K562 (cell line): ENCODE results near the gene TFCP2L1. TPM values are rescaled to one million over a fixed set of nuclear protein-coding genes. Genes with fewer than 3 reads are reported as not detected.
A peak's percentile ranks its signal among the peaks of the same experiment; 100 is the strongest.

Experiments used
- BRCA1 ChIP-seq, 2 experiments: fragments of 450-650 bp in 1 of 2; sonication (generic) in 1 of 2; formaldehyde crosslinking in 1 of 2; IDR thresholded peaks; 2 replicates each; pipeline versions ENCODE4 v1.5.0 to v1.6.1; 2017 to 2020; ENCODE audit warnings: mild to moderate bottlenecking in 1 of 2, missing genetic modification reagents in 1 of 2
- BRD9 ChIP-seq: fragments of 450-650 bp; IDR thresholded peaks from 2 replicates; pipeline ENCODE4 v1.6.1; 2018; ENCODE audit warnings: low read depth; ENCODE audit not compliant: partially characterized antibody
- CAMTA2 ChIP-seq: fragments of 250-450 bp; sonication (Bioruptor Pico); conservative IDR thresholded peaks from 2 replicates; pipeline ENCODE4 v1.5.1; 2022
- CBFB ChIP-seq: sonication (generic); formaldehyde crosslinking; IDR thresholded peaks from 2 replicates; pipeline ENCODE4 v1.4.0; 2020; ENCODE audit warnings: mild to moderate bottlenecking, missing genetic modification reagents
- CBX3 ChIP-seq, 2 experiments: IDR thresholded peaks; 1 replicate in 1 of 2; 2 replicates in 1 of 2; pipeline ENCODE4 v1.6.1; 2012; ENCODE audit warnings: inconsistent platforms in 2 of 2, low read length in 2 of 2, borderline replicate concordance in 1 of 2, control low read depth in 1 of 2
- CEBPB ChIP-seq: fragments of 450-650 bp; IDR thresholded peaks from 2 replicates; pipeline ENCODE4 v1.6.1; 2016; ENCODE audit warnings: missing genetic modification characterization, missing compliant biosample characterization
- E2F5 ChIP-seq: sonication (generic); formaldehyde crosslinking; IDR thresholded peaks from 2 replicates; pipeline ENCODE4 v1.8.0; 2022; ENCODE audit warnings: mild to moderate bottlenecking, missing genetic modification reagents
- KAT8 ChIP-seq: fragments of 450-650 bp; IDR thresholded peaks from 2 replicates; pipeline ENCODE4 v1.6.1; 2016; ENCODE audit warnings: low read depth, mild to moderate bottlenecking
- MCM7 ChIP-seq, 2 experiments: fragments of 450-650 bp; IDR thresholded peaks; 2 replicates each; pipeline ENCODE4 v1.6.1; 2016 to 2018
- MEF2D ChIP-seq: conservative IDR thresholded peaks from 2 replicates; pipeline ENCODE4 v1.6.1; 2016; ENCODE audit warnings: low read depth, missing genetic modification characterization, missing compliant biosample characterization
- MTA3 ChIP-seq: fragments of 450-650 bp; formaldehyde crosslinking; IDR thresholded peaks from 2 replicates; pipeline ENCODE4 v1.6.1; 2017; ENCODE audit warnings: mild to moderate bottlenecking, borderline replicate concordance
- PHB ChIP-seq: fragments of 250-450 bp; sonication (Bioruptor Pico); IDR thresholded peaks from 2 replicates; pipeline ENCODE4 v1.5.0; 2021
- POLR2AphosphoS2 ChIP-seq: IDR thresholded peaks from 2 replicates; pipeline ENCODE4 v1.6.1; 2012; ENCODE audit warnings: low read length, improper control_type of control experiment
- RB1 ChIP-seq: fragments of 450-650 bp; IDR thresholded peaks from 2 replicates; pipeline ENCODE4 v1.6.1; 2017; ENCODE audit warnings: low read depth, mild to moderate bottlenecking
- RNF2 ChIP-seq: sonication (generic); IDR thresholded peaks from 2 replicates; pipeline ENCODE4 v1.6.1; 2016
- TAF7 ChIP-seq: fragments of 450-650 bp; IDR thresholded peaks from 2 replicates; pipeline ENCODE4 v1.6.1; 2016; ENCODE audit warnings: missing genetic modification characterization, missing compliant biosample characterization
- TAL1 ChIP-seq: fragments of 450-650 bp; IDR thresholded peaks from 2 replicates; pipeline ENCODE4 v1.6.1; 2016; ENCODE audit warnings: mild to moderate bottlenecking
- TCF7 ChIP-seq: sonication (generic); IDR thresholded peaks from 2 replicates; pipeline ENCODE4 v1.6.1; 2016; ENCODE audit warnings: antibody characterized with exemption, borderline replicate concordance
- TFAM ChIP-seq: fragments of 250-450 bp; sonication (Bioruptor Pico); conservative IDR thresholded peaks from 2 replicates; pipeline ENCODE4 v1.5.0; 2021; ENCODE audit warnings: mild to moderate bottlenecking, moderate library complexity
- ZNF239 ChIP-seq: fragments of 250-450 bp; sonication (Bioruptor Pico); IDR thresholded peaks from 2 replicates; pipeline ENCODE4 v1.4.0; 2020; ENCODE audit warnings: mild to moderate bottlenecking
- ZNF696 ChIP-seq: fragments of 250-450 bp; sonication (Bioruptor Pico); conservative IDR thresholded peaks from 2 replicates; pipeline ENCODE4 v1.4.0; 2020; ENCODE audit warnings: mild to moderate bottlenecking, moderate library complexity
- polyA plus RNA-seq, 8 experiments: library from polyadenylated mRNA; depleted of rRNA in 4 of 8; stranded (reverse) in 5 of 8; unstranded in 3 of 8; fragments of >200 nt; fragmentation: Nextera tagmentation in 2 of 8; fragmentation: Illumina TruSeq in 1 of 8; extraction: Ambion mirVana in 2 of 8; extraction: Trizol in 1 of 8; gene quantifications; 2 replicates each; pipeline versions ENCODE4 v1.2.1 to v1.2.3, GENCODE V29; 2011 to 2014; ENCODE audit warnings: inconsistent platforms in 1 of 8, missing spikeins in 1 of 8
- total RNA-seq, 7 experiments: library from RNA; depleted of rRNA in 6 of 7; stranded (reverse); fragments of >200 nt in 6 of 7; fragmentation: Illumina TruSeq in 2 of 7; extraction: Trizol in 2 of 7; gene quantifications; 2 replicates each; pipeline versions ENCODE4 v1.2.1 to v1.2.3, GENCODE V29; 2011 to 2021; ENCODE audit warnings: low replicate concordance in 1 of 7
- TF ChIP-seq, protein P1 (sequence below): fragments of 250-450 bp; sonication (Bioruptor Pico); IDR thresholded peaks from 2 replicates; pipeline ENCODE4 v1.4.0; 2020; ENCODE audit warnings: mild to moderate bottlenecking, moderate library complexity, borderline replicate concordance
- TF ChIP-seq, protein P2 (sequence below): sonication (generic); formaldehyde crosslinking; IDR thresholded peaks from 2 replicates; pipeline ENCODE4 v1.8.0; 2023; ENCODE audit warnings: mild to moderate bottlenecking, missing genetic modification reagents
- TF ChIP-seq, protein P3 (sequence below): fragments of 250-450 bp; sonication (Bioruptor Pico); IDR thresholded peaks from 2 replicates; pipeline ENCODE4 v1.8.0; 2022; ENCODE audit warnings: moderate library complexity, mild to moderate bottlenecking, inconsistent platforms

Gene TFCP2L1
- total and polyA plus RNA-seq, 9 of the 15 experiments (the other 6 are each of a cell fraction or from before 2014, with no cell fraction given) = 0.08 to 1.00 (median 0.42) TPM

GRCh38 chr2:121253021-121253673, 31.9 kb downstream of the TFCP2L1 start (continued):
- TF ChIP-seq, protein P1, sequence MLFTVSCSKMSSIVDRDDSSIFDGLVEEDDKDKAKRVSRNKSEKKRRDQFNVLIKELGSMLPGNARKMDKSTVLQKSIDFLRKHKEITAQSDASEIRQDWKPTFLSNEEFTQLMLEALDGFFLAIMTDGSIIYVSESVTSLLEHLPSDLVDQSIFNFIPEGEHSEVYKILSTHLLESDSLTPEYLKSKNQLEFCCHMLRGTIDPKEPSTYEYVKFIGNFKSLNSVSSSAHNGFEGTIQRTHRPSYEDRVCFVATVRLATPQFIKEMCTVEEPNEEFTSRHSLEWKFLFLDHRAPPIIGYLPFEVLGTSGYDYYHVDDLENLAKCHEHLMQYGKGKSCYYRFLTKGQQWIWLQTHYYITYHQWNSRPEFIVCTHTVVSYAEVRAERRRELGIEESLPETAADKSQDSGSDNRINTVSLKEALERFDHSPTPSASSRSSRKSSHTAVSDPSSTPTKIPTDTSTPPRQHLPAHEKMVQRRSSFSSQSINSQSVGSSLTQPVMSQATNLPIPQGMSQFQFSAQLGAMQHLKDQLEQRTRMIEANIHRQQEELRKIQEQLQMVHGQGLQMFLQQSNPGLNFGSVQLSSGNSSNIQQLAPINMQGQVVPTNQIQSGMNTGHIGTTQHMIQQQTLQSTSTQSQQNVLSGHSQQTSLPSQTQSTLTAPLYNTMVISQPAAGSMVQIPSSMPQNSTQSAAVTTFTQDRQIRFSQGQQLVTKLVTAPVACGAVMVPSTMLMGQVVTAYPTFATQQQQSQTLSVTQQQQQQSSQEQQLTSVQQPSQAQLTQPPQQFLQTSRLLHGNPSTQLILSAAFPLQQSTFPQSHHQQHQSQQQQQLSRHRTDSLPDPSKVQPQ (CRISPR knock-in tag) = no peak
- TF ChIP-seq RB1 (no peak), TFAM (CRISPR knock-in tag) (no peak), CBFB (no peak), PHB (CRISPR knock-in tag) (no peak), POLR2AphosphoS2 (no peak), CAMTA2 (CRISPR knock-in tag) (no peak), KAT8 (no peak), BRD9 (no peak), BRCA1 (IDR thresholded peaks at IDR 0.05) (no peak), BRCA1 (CRISPR knock-in tag; IDR thresholded peaks at IDR 0.05) (no peak), ZNF239 (no peak), MEF2D (tag) (no peak), MCM7 (IDR thresholded peaks at IDR 0.05) (no peak), TCF7 (no peak), MTA3 (no peak), TAL1 (peak; percentile 59), TAF7 (tag) (no peak), RNF2 (no peak), E2F5 (CRISPR knock-in tag) (no peak), CBX3 (IDR thresholded peaks at IDR 0.05; ENCODE audit: borderline replicate concordance in 1 of 2, low read length in 2 of 2) (no peak), ZNF696 (no peak), CEBPB (tag) (no peak)
- TF ChIP-seq, protein P2, sequence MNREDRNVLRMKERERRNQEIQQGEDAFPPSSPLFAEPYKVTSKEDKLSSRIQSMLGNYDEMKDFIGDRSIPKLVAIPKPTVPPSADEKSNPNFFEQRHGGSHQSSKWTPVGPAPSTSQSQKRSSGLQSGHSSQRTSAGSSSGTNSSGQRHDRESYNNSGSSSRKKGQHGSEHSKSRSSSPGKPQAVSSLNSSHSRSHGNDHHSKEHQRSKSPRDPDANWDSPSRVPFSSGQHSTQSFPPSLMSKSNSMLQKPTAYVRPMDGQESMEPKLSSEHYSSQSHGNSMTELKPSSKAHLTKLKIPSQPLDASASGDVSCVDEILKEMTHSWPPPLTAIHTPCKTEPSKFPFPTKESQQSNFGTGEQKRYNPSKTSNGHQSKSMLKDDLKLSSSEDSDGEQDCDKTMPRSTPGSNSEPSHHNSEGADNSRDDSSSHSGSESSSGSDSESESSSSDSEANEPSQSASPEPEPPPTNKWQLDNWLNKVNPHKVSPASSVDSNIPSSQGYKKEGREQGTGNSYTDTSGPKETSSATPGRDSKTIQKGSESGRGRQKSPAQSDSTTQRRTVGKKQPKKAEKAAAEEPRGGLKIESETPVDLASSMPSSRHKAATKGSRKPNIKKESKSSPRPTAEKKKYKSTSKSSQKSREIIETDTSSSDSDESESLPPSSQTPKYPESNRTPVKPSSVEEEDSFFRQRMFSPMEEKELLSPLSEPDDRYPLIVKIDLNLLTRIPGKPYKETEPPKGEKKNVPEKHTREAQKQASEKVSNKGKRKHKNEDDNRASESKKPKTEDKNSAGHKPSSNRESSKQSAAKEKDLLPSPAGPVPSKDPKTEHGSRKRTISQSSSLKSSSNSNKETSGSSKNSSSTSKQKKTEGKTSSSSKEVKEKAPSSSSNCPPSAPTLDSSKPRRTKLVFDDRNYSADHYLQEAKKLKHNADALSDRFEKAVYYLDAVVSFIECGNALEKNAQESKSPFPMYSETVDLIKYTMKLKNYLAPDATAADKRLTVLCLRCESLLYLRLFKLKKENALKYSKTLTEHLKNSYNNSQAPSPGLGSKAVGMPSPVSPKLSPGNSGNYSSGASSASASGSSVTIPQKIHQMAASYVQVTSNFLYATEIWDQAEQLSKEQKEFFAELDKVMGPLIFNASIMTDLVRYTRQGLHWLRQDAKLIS (CRISPR knock-in tag) = no peak
- TF ChIP-seq, protein P3, sequence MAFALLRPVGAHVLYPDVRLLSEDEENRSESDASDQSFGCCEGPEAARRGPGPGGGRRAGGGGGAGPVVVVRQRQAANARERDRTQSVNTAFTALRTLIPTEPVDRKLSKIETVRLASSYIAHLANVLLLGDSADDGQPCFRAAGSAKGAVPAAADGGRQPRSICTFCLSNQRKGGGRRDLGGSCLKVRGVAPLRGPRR = no peak
